ENCODE results near the gene ANTXR1. TPM values are rescaled to one million over a fixed set of nuclear protein-coding genes. Genes with fewer than 3 reads are reported as not detected.

Gene ANTXR1
- total RNA-seq, 1 experiment from 2014 or later, result 0.66 TPM

- TF ChIP-seq CTCF (IDR thresholded peaks at IDR 0.05; ENCODE audit: unreplicated experiment), result no peak
- intact Hi-C loops (cut with micrococcal nuclease; ENCODE audit: unreplicated experiment), result no loop called here
- CTCF ChIA-PET, result no interaction called here
- no peaks in the 10 kb centered on the region for H3K9me3 Mint-ChIP-seq (ENCODE audit: low read depth, unreplicated experiment)
- H3K27me3 Mint-ChIP-seq (ENCODE audit: unreplicated experiment), result peaks cover 80% of the 10 kb centered on the region
- no peaks in the 10 kb centered on the region for H3K4me1 Mint-ChIP-seq (ENCODE audit: low read depth, unreplicated experiment)
- DNase-seq, result no peak
- no peaks in the 10 kb centered on the region for H3K36me3 Mint-ChIP-seq (ENCODE audit: insufficient read depth, unreplicated experiment)
- H3K27ac Mint-ChIP-seq (ENCODE audit: unreplicated experiment), result no peak overlapping the region
- H3K4me3 Mint-ChIP-seq (ENCODE audit: low read depth, unreplicated experiment), result no peak overlapping the region
- no TSS peak for BruUV-seq (replicated peaks)
These were observed 177.9 kb downstream of the ANTXR1 start for GRCh38 chr2:69190743-69191404.

GRCh38 chr2:69191634-69192033 lies 178.7 kb downstream of the ANTXR1 start:
- CTCF ChIA-PET, result no interaction called here
- TF ChIP-seq CTCF (IDR thresholded peaks at IDR 0.05; ENCODE audit: unreplicated experiment), result no peak
- H3K27ac Mint-ChIP-seq (ENCODE audit: unreplicated experiment), result no peak overlapping the region
- DNase-seq, result no peak
- no peaks in the 10 kb centered on the region for H3K9me3 Mint-ChIP-seq (ENCODE audit: low read depth, unreplicated experiment)
- no peaks in the 10 kb centered on the region for H3K36me3 Mint-ChIP-seq (ENCODE audit: insufficient read depth, unreplicated experiment)
- peaks cover 72% of the 10 kb centered on the region for H3K27me3 Mint-ChIP-seq (ENCODE audit: unreplicated experiment)
- no peaks in the 10 kb centered on the region for H3K4me1 Mint-ChIP-seq (ENCODE audit: low read depth, unreplicated experiment)
- BruUV-seq (replicated peaks), result no TSS peak
- intact Hi-C loops (cut with micrococcal nuclease; ENCODE audit: unreplicated experiment), result no loop called here
- no peak overlapping the region for H3K4me3 Mint-ChIP-seq (ENCODE audit: low read depth, unreplicated experiment)

- CTCF ChIA-PET, result no interaction called here
- peaks cover 65% of the 10 kb centered on the region for H3K27me3 Mint-ChIP-seq (ENCODE audit: unreplicated experiment)
- intact Hi-C loops (cut with micrococcal nuclease; ENCODE audit: unreplicated experiment), result no loop called here
- no peak for TF ChIP-seq CTCF (IDR thresholded peaks at IDR 0.05; ENCODE audit: unreplicated experiment)
- no peaks in the 10 kb centered on the region for H3K36me3 Mint-ChIP-seq (ENCODE audit: insufficient read depth, unreplicated experiment)
- no peak overlapping the region for H3K27ac Mint-ChIP-seq (ENCODE audit: unreplicated experiment)
- BruUV-seq (replicated peaks), result no TSS peak
- H3K4me3 Mint-ChIP-seq (ENCODE audit: low read depth, unreplicated experiment), result no peak overlapping the region
- H3K9me3 Mint-ChIP-seq (ENCODE audit: low read depth, unreplicated experiment), result no peaks in the 10 kb centered on the region
- H3K4me1 Mint-ChIP-seq (ENCODE audit: low read depth, unreplicated experiment), result no peaks in the 10 kb centered on the region
- DNase-seq, result no peak
These were observed 179.4 kb downstream of the ANTXR1 start for GRCh38 chr2:69192176-69192945.

GRCh38 chr2:69195706-69196105 lies 182.7 kb downstream of the ANTXR1 start:
- no peak overlapping the region for H3K27ac Mint-ChIP-seq (ENCODE audit: unreplicated experiment)
- TF ChIP-seq CTCF (IDR thresholded peaks at IDR 0.05; ENCODE audit: unreplicated experiment), result no peak
- intact Hi-C loops (cut with micrococcal nuclease; ENCODE audit: unreplicated experiment), result no loop called here
- H3K9me3 Mint-ChIP-seq (ENCODE audit: low read depth, unreplicated experiment), result no peaks in the 10 kb centered on the region
- H3K4me3 Mint-ChIP-seq (ENCODE audit: low read depth, unreplicated experiment), result no peak overlapping the region
- no peaks in the 10 kb centered on the region for H3K4me1 Mint-ChIP-seq (ENCODE audit: low read depth, unreplicated experiment)
- no TSS peak for BruUV-seq (replicated peaks)
- H3K27me3 Mint-ChIP-seq (ENCODE audit: unreplicated experiment), result peaks cover 32% of the 10 kb centered on the region
- no peaks in the 10 kb centered on the region for H3K36me3 Mint-ChIP-seq (ENCODE audit: insufficient read depth, unreplicated experiment)
- CTCF ChIA-PET, result no interaction called here
- no peak for DNase-seq

Measured in Calu3 (cell line).